WTC11 (cell line): ENCODE results near the gene RAB4A. TPM values are rescaled to one million over a fixed set of nuclear protein-coding genes. Genes with fewer than 3 reads are reported as not detected.

Experiments
- ATAC-seq: fragments of 200-7000 bp; cut with Tn5 transposase; 2 replicates; pipeline ENCODE4 v1.10.0; 2021; ENCODE audit warnings: mild to moderate bottlenecking, moderate library complexity
- CTCF ChIA-PET: fragments of 300-600 bp; sonication (Branson Sonifier 250); formaldehyde crosslinking; loops from one replicate; lab custom pipeline; 2021; ENCODE audit warnings: antibody characterized with exemption; lab: Charles Lee
- POLR2A ChIA-PET: fragments of 350-600 bp; sonication (Branson Sonifier 250); formaldehyde crosslinking; loops from one replicate; lab custom pipeline; 2021; ENCODE audit warnings: antibody characterized with exemption; lab: Charles Lee
- DNase-seq: peaks from one replicate; pipeline ENCODE4 v3.0.0; 2021; ENCODE audit warnings: low spot score
- H3K27ac Mint-ChIP-seq: 2 replicates; pipeline ENCODE4 v1.8.0; 2021; ENCODE audit warnings: mixed read lengths
- H3K27me3 Mint-ChIP-seq: 2 replicates; pipeline ENCODE4 v1.8.0; 2021; ENCODE audit warnings: low read depth, mild to moderate bottlenecking, moderate library complexity, mixed read lengths
- H3K36me3 Mint-ChIP-seq: 2 replicates; pipeline ENCODE4 v1.8.0; 2021; ENCODE audit warnings: mixed read lengths
- H3K4me1 Mint-ChIP-seq: 2 replicates; pipeline ENCODE4 v1.8.0; 2022; ENCODE audit warnings: mixed read lengths
- H3K4me3 Mint-ChIP-seq: 2 replicates; pipeline ENCODE4 v1.8.0; 2021; ENCODE audit warnings: mild to moderate bottlenecking, moderate library complexity, mixed read lengths
- H3K9me3 Mint-ChIP-seq: 2 replicates; pipeline ENCODE4 v1.8.0; 2021; ENCODE audit warnings: mixed read lengths
- ATF1 ChIP-seq: sonication (generic); formaldehyde crosslinking; IDR thresholded peaks from 2 replicates; pipeline ENCODE4 v1.8.1; 2023; ENCODE audit warnings: mild to moderate bottlenecking, moderate library complexity, missing genetic modification reagents
- ATF6 ChIP-seq: sonication (generic); formaldehyde crosslinking; IDR thresholded peaks from 2 replicates; pipeline ENCODE4 v1.8.1; 2023; ENCODE audit warnings: mild to moderate bottlenecking, missing genetic modification reagents
- ERG ChIP-seq: fragments of 250-450 bp; sonication (Bioruptor Pico); IDR thresholded peaks from 2 replicates; pipeline ENCODE4 v1.8.0; 2021; ENCODE audit warnings: mild to moderate bottlenecking
- ESRRA ChIP-seq: sonication (generic); formaldehyde crosslinking; IDR thresholded peaks from 2 replicates; pipeline ENCODE4 v1.8.1; 2022; ENCODE audit warnings: mild to moderate bottlenecking, missing genetic modification reagents, borderline replicate concordance
- HMGXB4 ChIP-seq: sonication (generic); formaldehyde crosslinking; IDR thresholded peaks from 2 replicates; pipeline ENCODE4 v1.8.1; 2023; ENCODE audit warnings: mild to moderate bottlenecking, moderate library complexity, missing genetic modification reagents
- JAZF1 ChIP-seq: fragments of 250-450 bp; sonication (Bioruptor Pico); IDR thresholded peaks from 2 replicates; pipeline ENCODE4 v1.9.0; 2021; ENCODE audit warnings: moderate library complexity, mild to moderate bottlenecking, inconsistent platforms
- KAT7 ChIP-seq: sonication (generic); formaldehyde crosslinking; IDR thresholded peaks from 2 replicates; pipeline ENCODE4 v1.8.1; 2023; ENCODE audit warnings: missing genetic modification reagents, mild to moderate bottlenecking, borderline replicate concordance
- MAX ChIP-seq: sonication (generic); formaldehyde crosslinking; IDR thresholded peaks from 2 replicates; pipeline ENCODE4 v1.8.0; 2022; ENCODE audit warnings: mild to moderate bottlenecking, missing genetic modification reagents
- MYBL2 ChIP-seq: sonication (generic); formaldehyde crosslinking; IDR thresholded peaks from 2 replicates; pipeline ENCODE4 v1.8.1; 2023; ENCODE audit warnings: mild to moderate bottlenecking, moderate library complexity, missing genetic modification reagents
- NFATC4 ChIP-seq: fragments of 250-450 bp; sonication (Bioruptor Pico); IDR thresholded peaks from 2 replicates; pipeline ENCODE4 v1.9.0; 2021; ENCODE audit warnings: mild to moderate bottlenecking
- NR3C1 ChIP-seq: sonication (generic); formaldehyde crosslinking; conservative IDR thresholded peaks from 2 replicates; pipeline ENCODE4 v1.8.1; 2023; ENCODE audit warnings: low read depth, mild to moderate bottlenecking, missing genetic modification reagents
- STAT6 ChIP-seq: sonication (generic); formaldehyde crosslinking; conservative IDR thresholded peaks from 2 replicates; pipeline ENCODE4 v1.8.1; 2023; ENCODE audit warnings: mild to moderate bottlenecking, low read depth, missing genetic modification reagents, moderate library complexity
- USF1 ChIP-seq: sonication (generic); formaldehyde crosslinking; IDR thresholded peaks from 2 replicates; pipeline ENCODE4 v1.8.0; 2022; ENCODE audit warnings: mild to moderate bottlenecking, missing genetic modification reagents
- ZBTB43 ChIP-seq: sonication (generic); formaldehyde crosslinking; IDR thresholded peaks from 2 replicates; pipeline ENCODE4 v1.8.1; 2023; ENCODE audit warnings: mild to moderate bottlenecking, missing genetic modification reagents
- ZNF423 ChIP-seq: fragments of 250-450 bp; sonication (Bioruptor Pico); IDR thresholded peaks from 2 replicates; pipeline ENCODE4 v2.1.2; 2022; ENCODE audit warnings: mild to moderate bottlenecking, moderate library complexity
- total RNA-seq: library from RNA; stranded (reverse); gene quantifications from 3 replicates; pipeline ENCODE4 v1.2.3, GENCODE V29; 2021

RAB4A gene
- total RNA-seq, 1 experiment from 2014 or later, result 67.9 TPM

- Mint-ChIP-seq H3K4me3 (no peak overlapping the region), H3K27me3 (no peaks in the 10 kb centered on the region), H3K27ac (no peak overlapping the region), H3K36me3 (peaks cover 12% of the 10 kb centered on the region), H3K9me3 (no peaks in the 10 kb centered on the region), H3K4me1 (peaks cover 9% of the 10 kb centered on the region)
- DNase-seq (no peak), ATAC-seq (no peak)
- POLR2A ChIA-PET, result no interaction called here
- CTCF ChIA-PET, result no interaction called here
- no peak for TF ChIP-seq ATF1 (CRISPR knock-in tag)
- no peak for TF ChIP-seq ATF6 (CRISPR knock-in tag)
- no peak for TF ChIP-seq ESRRA (CRISPR knock-in tag)
- TF ChIP-seq NR3C1 (CRISPR knock-in tag), result no peak
- no peak for TF ChIP-seq STAT6 (CRISPR knock-in tag)
- TF ChIP-seq ZNF423 (CRISPR knock-in tag), result no peak
- no peak for TF ChIP-seq HMGXB4 (CRISPR knock-in tag)
- no peak for TF ChIP-seq ZBTB43
- no peak for TF ChIP-seq ERG (CRISPR knock-in tag)
- TF ChIP-seq NFATC4 (CRISPR knock-in tag), result no peak
- TF ChIP-seq JAZF1 (CRISPR knock-in tag), result no peak
- TF ChIP-seq MAX (CRISPR knock-in tag), result no peak
- no peak for TF ChIP-seq KAT7 (CRISPR knock-in tag)
- TF ChIP-seq MYBL2, result no peak
- no peak for TF ChIP-seq USF1 (CRISPR knock-in tag)
These were observed 57.9 kb downstream of the RAB4A start for GRCh38 chr1:229328598-229329362.
